GM19240 (cell line): Measurements from ENCODE around the gene ALK.

Experiments used
- DNase-seq: peaks from one replicate; pipeline ENCODE4 v3.0.0; 2011; ENCODE audit warnings: low spot score; ENCODE audit not compliant: insufficient read length

The ALK gene

DNA sequence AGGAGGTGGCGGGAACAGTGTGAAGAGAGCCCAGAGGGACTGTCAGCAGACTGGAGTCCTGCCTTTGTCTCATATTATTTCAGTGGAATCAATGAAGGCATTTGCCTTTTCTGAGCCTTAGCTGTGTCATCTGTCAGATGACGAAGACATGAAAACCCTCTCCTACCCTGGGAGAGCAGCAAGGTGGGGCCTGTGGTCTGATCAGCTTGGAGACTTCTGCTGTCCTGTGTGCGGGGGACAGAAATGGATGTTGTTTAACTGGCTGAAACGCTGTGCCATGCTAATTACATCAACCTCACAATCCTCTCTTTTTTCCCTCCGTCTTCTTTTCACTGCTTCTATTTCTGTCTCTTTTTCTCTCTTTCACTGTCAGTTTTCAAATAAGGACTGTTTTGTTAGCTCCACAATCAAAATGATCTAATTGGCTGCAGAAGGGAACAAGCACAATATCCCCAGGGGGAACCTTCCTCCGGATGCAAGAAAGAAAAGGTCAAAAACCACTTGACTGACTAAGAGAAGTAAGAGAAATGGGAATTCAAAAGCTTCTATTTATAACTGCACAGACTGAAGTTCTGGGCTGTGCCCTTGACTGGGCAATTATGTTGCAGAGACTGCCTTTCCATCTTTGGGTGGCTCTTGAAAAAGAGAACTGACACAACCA lies 466.1 kb downstream of the ALK start:
- DNase-seq, result no peak

- no peak for DNase-seq
Measured at GRCh38 chr2:29452036-29452435, 469.4 kb downstream of the ALK start.

DNA sequence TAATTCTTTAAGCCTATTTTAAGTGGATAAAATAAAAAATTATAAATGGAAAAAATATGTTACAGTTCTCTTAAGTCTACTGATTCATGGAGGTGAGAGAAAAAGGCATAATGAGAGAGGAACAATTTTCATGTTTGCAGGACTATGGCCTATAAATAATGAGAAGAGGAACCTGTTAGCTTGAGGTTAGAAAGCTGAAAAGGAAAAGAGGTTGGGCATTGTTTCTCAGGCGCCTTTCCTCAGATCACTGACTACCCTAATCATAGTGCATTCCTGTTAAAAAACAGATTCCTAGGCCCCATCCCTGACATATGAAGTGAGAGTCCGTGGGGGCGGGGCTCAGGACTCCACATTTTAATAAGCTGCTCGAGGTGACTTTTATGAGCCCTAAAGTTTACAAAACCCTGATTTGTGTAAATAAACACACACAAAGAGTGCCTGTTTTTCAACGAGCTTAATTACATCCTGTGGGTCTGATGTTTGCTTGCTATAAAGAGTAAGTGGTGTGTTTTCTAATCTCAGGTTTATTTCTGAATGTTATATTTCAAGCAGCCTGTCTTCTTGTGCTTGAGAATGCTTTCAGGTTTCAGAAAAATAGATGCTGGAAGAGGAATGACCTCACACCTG lies 470.7 kb downstream of the ALK start:
- no peak for DNase-seq

DNA sequence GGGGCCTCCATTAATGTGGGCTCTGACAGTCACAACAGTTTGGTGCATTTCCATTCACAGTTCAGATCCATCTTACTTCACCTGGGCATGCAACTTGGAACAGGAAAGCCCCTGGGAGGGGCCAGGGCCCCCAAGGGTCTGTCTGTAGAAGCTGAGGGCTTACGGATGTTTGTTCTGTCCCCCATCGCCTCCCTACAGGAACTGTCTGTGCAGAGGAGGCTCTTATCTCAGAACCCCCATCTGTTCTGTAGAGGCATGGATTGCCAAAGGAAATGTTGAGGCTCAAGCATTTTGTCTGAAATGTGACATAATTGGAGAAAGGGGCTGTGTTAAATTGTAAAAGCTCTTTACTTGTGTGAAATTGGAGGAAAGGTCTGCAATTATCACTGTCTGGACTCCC lies 471.9 kb downstream of the ALK start:
- no peak for DNase-seq

DNA sequence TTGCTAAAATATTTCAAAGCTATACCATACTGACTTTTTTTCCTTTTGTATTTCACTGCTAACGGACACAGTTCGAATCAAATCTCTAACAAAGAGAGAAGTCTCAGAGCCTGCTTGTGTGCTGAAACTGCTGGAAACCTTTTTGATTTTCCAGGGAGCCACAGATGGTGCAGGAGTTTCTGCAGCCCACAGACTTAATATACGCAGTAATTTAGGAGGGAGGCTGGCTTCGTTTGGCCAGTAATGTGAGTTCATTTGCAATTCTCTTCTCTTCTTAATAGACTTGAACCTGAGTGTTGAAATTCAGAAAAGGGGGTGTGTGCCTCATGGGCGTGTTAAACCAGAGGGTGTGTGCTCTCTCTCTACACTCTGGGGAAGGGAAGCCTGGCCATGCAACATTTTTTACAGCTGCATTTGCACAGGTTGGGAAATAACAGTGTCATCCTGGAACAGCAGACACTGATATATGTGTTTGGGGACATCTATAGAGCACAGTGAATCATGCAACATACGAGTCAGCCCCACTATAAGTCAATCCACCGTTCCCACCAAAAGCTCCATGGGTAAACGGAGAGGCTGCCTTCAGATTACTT lies 473.2 kb downstream of the ALK start:
- no peak for DNase-seq

DNA sequence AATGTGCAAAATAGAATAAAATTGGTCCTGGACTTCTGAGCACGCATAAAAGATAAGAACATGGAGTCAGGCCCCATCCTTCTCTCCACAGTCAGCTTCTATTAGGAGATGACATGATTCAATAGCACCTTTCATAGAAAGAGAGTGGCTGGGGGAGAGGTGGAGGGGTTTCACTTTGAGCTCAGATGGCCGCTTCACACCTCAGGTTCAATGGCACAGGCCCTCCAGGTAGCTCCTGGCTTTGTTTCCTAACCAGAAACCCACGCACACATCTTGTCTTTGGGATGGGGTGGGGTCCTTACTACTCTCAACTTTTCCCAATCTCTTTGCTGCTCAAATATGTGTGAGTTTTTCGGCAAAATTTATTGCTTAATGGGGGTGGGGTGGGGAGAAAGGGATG lies 473.9 kb downstream of the ALK start:
- no peak for DNase-seq

DNA sequence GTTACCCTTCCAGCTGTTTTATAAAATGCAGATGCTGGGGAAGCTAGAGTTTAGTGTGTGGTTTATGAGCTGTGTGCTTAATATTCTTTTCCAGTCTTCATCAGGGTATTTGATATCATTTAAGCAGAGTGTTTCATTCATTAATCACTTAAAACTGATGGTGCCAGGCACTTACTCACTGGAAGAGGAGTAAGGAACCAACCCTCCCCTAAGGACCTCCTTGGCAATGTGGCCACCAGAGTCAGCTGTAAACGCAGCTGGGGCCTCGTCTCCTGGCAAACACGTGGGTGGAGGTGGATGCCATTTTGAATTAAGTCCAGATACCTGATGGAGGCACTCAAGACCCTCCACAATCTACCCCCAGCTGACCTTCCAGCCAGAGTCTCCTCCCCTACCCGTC lies 474.5 kb downstream of the ALK start:
- DNase-seq, result no peak

- DNase-seq, result no peak
Measured at GRCh38 chr2:29444150-29444549, 477.2 kb downstream of the ALK start.

GRCh38 chr2:29443627-29444026 lies 477.8 kb downstream of the ALK start:
- no peak for DNase-seq

- DNase-seq, result no peak
Measured at GRCh38 chr2:29443151-29443550, 478.2 kb downstream of the ALK start.

GRCh38 chr2:29440921-29441623 lies 480.3 kb downstream of the ALK start:
- no peak for DNase-seq

DNA sequence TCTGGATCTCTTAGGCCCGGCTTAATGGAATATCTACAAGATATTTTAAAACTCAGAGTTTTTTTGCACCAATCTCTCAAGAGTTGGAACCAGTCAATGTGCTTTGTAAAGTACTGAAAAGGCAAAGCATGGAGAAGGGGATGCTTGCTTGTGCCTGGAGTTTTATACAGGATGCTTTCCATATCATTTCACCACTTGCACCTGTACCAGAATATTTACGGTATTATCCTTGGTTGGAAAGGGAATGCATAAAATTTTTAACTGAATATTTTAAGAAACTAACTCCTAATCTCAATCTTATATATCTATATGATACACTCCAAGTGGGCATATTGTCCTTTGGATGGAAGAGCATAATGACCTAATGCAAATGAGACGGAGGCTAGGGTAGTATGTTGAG lies 487.5 kb downstream of the ALK start:
- no peak for DNase-seq

DNA sequence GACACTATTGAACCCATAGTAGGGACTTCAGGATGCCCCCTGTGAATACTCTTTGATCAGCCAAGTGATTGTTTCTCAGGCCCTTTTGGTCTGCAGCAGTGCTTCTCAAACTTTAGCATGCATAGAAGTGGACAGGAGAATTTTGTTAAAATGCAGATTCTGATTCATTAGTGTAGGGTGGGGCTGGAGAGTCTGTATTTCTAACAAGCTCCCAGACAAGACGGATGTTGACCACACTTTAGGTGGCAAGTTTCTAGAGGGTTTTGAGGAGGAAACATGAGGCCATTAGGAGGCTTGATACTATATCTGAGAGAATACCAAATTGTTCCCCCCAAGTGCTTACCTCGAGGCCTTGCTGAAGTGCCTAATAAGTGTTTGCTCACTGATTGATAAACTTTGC lies 488.3 kb downstream of the ALK start:
- DNase-seq, result no peak

DNA sequence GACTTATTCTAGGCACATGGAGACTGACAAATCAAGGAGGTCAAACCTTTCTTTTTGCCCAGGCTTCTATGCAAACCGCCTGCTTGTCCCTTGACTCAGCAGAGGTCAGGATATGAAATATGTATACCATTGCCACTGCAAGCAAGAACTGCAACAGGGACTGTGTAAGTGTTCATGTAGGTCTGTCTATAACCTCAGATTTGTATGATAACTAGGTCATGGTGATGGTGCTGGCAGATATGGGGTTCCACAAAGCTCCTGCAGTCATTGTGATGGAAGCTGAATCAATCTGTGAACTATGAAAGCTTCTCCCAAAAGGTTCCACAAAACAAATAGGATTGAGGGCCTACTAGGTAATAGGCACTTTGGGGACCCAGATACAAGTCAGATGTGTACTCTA lies 489.9 kb downstream of the ALK start:
- DNase-seq, result no peak

GRCh38 chr2:29430382-29431112 lies 490.8 kb downstream of the ALK start:
- DNase-seq, result no peak

DNA sequence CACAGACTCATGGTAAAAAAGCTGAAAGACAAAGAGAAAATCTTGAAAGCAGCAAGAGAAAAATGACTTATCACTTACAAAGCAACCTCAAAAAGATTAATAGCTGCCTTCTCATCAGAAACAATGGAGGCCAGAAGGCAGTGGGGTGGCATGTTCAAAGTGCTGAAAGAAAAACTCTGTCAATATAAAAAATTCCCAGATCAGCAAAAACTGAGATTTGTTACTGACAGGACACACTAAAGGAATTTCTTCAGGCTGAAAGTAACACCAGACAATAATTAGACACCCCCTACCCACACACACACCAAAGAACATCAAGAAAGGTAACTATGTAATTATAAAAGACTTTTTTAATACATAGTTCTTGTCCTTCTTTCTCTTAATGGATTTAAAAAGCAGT lies 495.0 kb downstream of the ALK start:
- no peak for DNase-seq

DNA sequence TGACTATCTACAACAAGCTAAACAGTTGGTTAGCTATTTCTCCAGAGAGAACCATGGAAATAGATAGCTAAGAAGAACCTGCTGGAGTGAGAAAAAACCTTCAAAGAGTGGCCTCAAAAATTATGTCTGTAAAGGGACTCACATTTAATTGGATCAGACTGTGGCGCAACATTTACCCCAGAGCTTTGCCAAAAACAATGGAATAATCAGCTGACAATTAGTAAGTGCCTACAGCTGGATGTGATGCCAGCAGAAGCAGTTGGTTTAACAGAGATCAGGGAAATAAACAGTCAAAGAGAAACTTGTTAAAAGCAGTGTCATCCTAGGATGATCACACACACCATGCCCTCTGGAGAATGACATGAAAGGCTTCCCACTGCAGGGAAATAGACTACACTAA lies 495.5 kb downstream of the ALK start:
- DNase-seq, result no peak

DNA sequence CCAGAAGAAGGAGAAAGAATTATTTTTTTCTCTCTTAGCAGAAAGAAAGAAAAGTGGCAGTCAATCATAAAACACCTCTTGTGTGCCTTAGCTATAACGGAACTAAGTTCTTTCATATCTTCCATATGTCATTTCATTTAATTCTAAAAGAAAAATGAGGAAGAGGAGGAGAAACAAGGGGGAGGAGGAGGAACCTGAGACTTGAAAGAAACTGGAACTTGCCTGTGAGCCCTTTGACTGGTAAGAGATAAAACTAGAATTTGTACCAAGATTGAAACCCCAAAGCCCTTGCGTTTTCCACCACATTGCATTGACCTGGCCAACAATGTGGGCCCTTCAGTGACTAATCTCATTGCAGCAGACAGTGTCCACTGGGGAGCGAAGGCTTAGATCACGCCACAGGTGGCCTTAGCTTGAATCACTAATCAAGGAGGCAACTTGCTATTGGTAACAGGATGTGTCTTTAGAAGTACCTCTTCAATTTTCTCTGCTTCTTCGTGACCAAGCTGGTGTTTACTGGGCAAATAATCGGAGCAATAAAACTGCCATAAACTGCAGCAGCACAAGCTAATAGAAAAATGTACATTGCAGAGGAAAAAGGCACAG lies 498.2 kb downstream of the ALK start:
- no peak for DNase-seq

DNA sequence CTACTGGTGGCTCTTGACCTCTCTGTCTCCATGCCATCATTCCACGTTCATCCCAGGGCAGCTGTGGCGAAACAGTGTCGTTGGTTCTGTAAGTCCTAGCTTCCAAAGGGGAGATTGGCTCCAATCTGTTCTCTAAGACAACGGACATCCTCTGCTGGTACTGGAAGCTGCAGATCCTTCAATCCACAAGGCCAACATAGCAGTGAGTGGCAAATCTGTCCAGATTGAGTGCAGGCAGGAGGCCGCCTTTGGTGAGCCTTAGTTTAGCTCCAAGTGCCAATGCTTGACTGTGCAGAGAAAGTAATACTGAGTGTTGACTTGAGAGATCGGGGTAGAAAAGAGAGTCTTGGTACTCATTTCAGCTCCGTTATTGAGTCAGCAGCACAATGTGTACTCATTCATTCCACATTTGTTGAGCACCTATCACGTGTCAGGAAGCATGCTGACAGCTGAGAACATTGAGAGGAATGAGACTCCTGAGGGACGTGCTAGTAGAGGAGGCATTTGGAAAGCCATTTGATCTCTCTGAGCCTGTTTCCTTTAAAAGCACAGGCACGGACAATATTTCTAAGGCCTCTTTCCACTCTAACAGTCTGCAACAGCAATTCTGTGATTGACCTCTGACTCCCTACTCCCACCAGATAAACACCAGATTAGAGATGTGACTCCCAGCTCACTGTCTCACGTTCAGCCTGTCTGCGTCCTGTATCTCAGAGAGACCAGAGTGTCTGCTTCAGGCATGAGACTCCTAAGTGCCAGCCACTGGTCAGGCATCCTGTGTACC lies 500.2 kb downstream of the ALK start:
- no peak for DNase-seq

- no peak for DNase-seq
Measured at GRCh38 chr2:29420464-29420863, 500.9 kb downstream of the ALK start.

GRCh38 chr2:29417630-29418029 lies 503.8 kb downstream of the ALK start:
- no peak for DNase-seq
